PC-9 (cell line): Measurements from ENCODE around the gene IL23R. TPM values are rescaled to one million over a fixed set of nuclear protein-coding genes. Genes with fewer than 3 reads are reported as not detected.

Experiments used
- BruUV-seq: library from RNA; stranded (reverse); fragments of 400-500 nt; replicated peaks from 2 replicates; lab custom pipeline; 2021; lab: Mats Ljungman, UMichigan
- CTCF ChIA-PET: fragments of 300-600 bp; sonication (Branson Sonifier 250); formaldehyde crosslinking; loops from one replicate; lab custom pipeline; 2022; ENCODE audit warnings: antibody characterized with exemption; lab: Charles Lee
- POLR2A ChIA-PET: fragments of 300-600 bp; sonication (Branson Sonifier 250); formaldehyde crosslinking; loops from one replicate; lab custom pipeline; 2022; ENCODE audit warnings: antibody characterized with exemption; ENCODE audit not compliant: unreplicated experiment; lab: Charles Lee
- DNase-seq, 2 experiments: peaks; one replicate each; pipeline versions ENCODE4 v3.0.0 to v3.0.0-alpha.2; 2015 to 2022; ENCODE audit warnings: mixed read lengths in 1 of 2
- H2AFZ ChIP-seq: fragments of 200-600 bp; sonication (generic); 2 replicates; pipeline ENCODE4 v1.8.1; 2017; ENCODE audit warnings: antibody characterized with exemption
- H3F3A ChIP-seq: fragments of 200-600 bp; sonication (generic); 2 replicates; pipeline ENCODE4 v1.8.1; 2017; ENCODE audit warnings: antibody characterized with exemption, mild to moderate bottlenecking, low read depth; ENCODE audit not compliant: insufficient read depth
- H3K27ac ChIP-seq: fragments of 200-600 bp; sonication (generic); 2 replicates; pipeline ENCODE4 v1.6.1; 2016; ENCODE audit warnings: mixed run types
- H3K27me3 ChIP-seq: fragments of 200-600 bp; sonication (generic); 2 replicates; pipeline ENCODE4 v1.6.1; 2016; ENCODE audit warnings: low read depth, mixed run types; ENCODE audit not compliant: insufficient read depth
- H3K36me3 ChIP-seq: fragments of 200-600 bp; sonication (generic); 2 replicates; pipeline ENCODE4 v1.6.1; 2016; ENCODE audit warnings: low read depth, mixed run types
- H3K4me1 ChIP-seq: fragments of 200-600 bp; sonication (generic); replicated peaks from 2 replicates; pipeline ENCODE4 v1.6.1; 2016; ENCODE audit warnings: mixed run types; ENCODE audit not compliant: insufficient read depth
- H3K4me2 ChIP-seq: fragments of 200-600 bp; sonication (generic); 2 replicates; pipeline ENCODE4 v1.6.1; 2017; ENCODE audit warnings: mixed run types
- H3K4me3 ChIP-seq: fragments of 200-600 bp; sonication (generic); 2 replicates; pipeline ENCODE4 v1.6.1; 2016; ENCODE audit warnings: mixed run types
- H3K79me2 ChIP-seq: fragments of 200-600 bp; sonication (generic); 2 replicates; pipeline ENCODE4 v1.6.1; 2017; ENCODE audit warnings: low read depth, mixed run types
- H3K9me2 ChIP-seq: fragments of 200-600 bp; sonication (generic); 2 replicates; pipeline ENCODE4 v1.8.1; 2017; ENCODE audit warnings: mild to moderate bottlenecking; ENCODE audit not compliant: insufficient read depth
- H3K9me3 ChIP-seq: fragments of 200-600 bp; sonication (generic); 2 replicates; pipeline ENCODE4 v1.8.1; 2016; ENCODE audit warnings: low read depth; ENCODE audit not compliant: insufficient read depth
- H4K20me1 ChIP-seq: fragments of 200-600 bp; sonication (generic); 2 replicates; pipeline ENCODE4 v1.8.1; 2017; ENCODE audit not compliant: insufficient read depth
- EZH2 ChIP-seq: fragments of 200-600 bp; sonication (generic); IDR thresholded peaks from 2 replicates; pipeline ENCODE4 v1.8.0; 2017; ENCODE audit warnings: antibody characterized with exemption, low read depth
- intact Hi-C: fragments of 100-400 bp; cut with micrococcal nuclease; formaldehyde crosslinking; loops from one replicate; pipeline ENCODE4 v1.10.0; 2022; ENCODE audit not compliant: unreplicated experiment
- total RNA-seq: library from RNA; stranded (reverse); gene quantifications from 2 replicates; pipeline ENCODE4 v1.2.3, GENCODE V29; 2021
- TF ChIP-seq, protein P1 (sequence below): fragments of 200-600 bp; sonication (generic); conservative IDR thresholded peaks from 2 replicates; pipeline ENCODE4 v1.6.1; 2017; ENCODE audit warnings: mixed run types, antibody characterized with exemption, mild to moderate bottlenecking, moderate library complexity

The IL23R gene
- total RNA-seq, 1 experiment from 2014 or later = not detected

DNA sequence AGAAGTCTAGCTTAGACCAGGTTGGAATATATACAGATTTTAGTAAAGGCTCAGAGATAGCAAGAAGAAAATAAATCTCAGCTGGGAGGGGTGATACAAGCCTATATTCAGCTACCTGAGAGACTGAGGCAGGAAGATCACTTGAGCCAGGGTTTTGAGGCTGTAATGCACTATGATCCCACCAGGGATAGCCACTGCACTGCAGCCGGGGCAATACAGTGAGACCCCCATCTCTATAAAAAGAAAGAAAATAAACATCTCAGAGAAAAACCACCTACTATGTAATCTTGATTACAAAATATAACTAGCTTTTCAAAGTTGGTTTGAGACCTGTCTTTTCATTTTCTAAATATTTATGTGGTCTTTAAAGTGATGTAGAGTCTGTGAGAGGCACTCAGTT lies 47.7 kb downstream of the IL23R start:
- Histone ChIP-seq H3K4me3 (no peak overlapping the region), H4K20me1 (no peaks in the 10 kb centered on the region), H3K9me3 (no peaks in the 10 kb centered on the region), H3K4me2 (no peak overlapping the region), H3F3A (no peaks in the 10 kb centered on the region), H3K36me3 (no peaks in the 10 kb centered on the region), H3K4me1 (no peaks in the 10 kb centered on the region), H3K27me3 (no peaks in the 10 kb centered on the region), H2AFZ (no peak overlapping the region), H3K9me2 (no peaks in the 10 kb centered on the region), H3K27ac (no peak overlapping the region), H3K79me2 (no peaks in the 10 kb centered on the region)
- no TSS peak for BruUV-seq
- DNase-seq = no peak
- ChIA-PET POLR2A (no interaction called here), CTCF (interaction anchor here (0.7 to 2.2 kb wide), 5 partner anchors 101 to 580 kb away, joined by 3 to 16 read pairs (median 5); no protein-coding TSS in a partner anchor)
- intact Hi-C loops = loop anchor here (1.0 to 10.0 kb wide), 3 partner anchors 159 to 447 kb away; partner anchors contain the start of gene SLC35D1
- TF ChIP-seq EZH2 = no peak
- TF ChIP-seq, protein P1, sequence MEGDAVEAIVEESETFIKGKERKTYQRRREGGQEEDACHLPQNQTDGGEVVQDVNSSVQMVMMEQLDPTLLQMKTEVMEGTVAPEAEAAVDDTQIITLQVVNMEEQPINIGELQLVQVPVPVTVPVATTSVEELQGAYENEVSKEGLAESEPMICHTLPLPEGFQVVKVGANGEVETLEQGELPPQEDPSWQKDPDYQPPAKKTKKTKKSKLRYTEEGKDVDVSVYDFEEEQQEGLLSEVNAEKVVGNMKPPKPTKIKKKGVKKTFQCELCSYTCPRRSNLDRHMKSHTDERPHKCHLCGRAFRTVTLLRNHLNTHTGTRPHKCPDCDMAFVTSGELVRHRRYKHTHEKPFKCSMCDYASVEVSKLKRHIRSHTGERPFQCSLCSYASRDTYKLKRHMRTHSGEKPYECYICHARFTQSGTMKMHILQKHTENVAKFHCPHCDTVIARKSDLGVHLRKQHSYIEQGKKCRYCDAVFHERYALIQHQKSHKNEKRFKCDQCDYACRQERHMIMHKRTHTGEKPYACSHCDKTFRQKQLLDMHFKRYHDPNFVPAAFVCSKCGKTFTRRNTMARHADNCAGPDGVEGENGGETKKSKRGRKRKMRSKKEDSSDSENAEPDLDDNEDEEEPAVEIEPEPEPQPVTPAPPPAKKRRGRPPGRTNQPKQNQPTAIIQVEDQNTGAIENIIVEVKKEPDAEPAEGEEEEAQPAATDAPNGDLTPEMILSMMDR = no peak

DNA sequence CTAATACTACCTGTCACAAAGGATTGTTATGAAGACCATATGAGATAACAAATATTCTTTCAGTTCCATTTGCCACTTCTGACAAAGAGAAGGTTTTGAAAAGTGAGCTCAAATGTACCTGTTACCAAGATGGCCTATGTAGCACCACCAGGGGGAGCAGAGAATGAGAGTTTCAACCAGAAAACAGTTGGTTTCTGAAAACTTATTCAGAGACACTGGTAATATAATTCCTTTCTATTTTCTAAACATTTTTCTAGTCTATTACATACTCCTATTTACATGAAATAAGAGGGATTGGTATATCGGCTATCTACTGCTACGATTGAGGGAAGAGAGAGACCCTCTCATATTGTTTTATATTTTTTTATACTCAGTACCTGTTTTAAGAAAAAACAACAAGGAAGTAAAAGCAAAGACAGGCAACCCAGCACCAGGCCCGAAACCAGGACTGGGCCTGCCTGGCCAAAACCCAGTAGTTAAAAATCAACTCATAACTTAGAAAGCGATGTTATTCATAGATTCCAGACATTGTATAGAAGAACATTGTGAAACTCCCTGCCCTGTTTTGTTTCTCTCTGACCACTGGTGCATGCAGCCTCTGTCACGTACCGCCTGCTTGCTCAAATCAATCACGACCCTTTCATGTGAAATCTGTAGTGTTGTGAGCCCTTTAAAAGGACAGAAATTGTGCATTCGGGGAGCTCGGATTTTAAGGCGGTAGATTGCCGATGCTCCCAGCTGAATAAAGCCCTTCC lies 48.3 kb downstream of the IL23R start:
- no peak overlapping the region for H3K4me3 ChIP-seq
- no peaks in the 10 kb centered on the region for H3K79me2 ChIP-seq
- no peaks in the 10 kb centered on the region for H3K9me2 ChIP-seq
- POLR2A ChIA-PET = interaction anchor here (0.6 kb wide), 2 partner anchors 287 to 585 kb away, joined by 3 to 7 read pairs; no protein-coding TSS in a partner anchor
- no peak overlapping the region for H2AFZ ChIP-seq
- no TSS peak for BruUV-seq
- H3K36me3 ChIP-seq = no peaks in the 10 kb centered on the region
- H4K20me1 ChIP-seq = no peaks in the 10 kb centered on the region
- TF ChIP-seq, protein P1 = peak; percentile 78
- no peak for TF ChIP-seq EZH2
- no peaks in the 10 kb centered on the region for H3F3A ChIP-seq
- CTCF ChIA-PET = interaction anchor here (0.7 to 2.2 kb wide), 4 partner anchors 100 to 580 kb away, joined by 3 to 16 read pairs (median 6); no protein-coding TSS in a partner anchor
- no peaks in the 10 kb centered on the region for H3K27me3 ChIP-seq
- no peak overlapping the region for H3K4me2 ChIP-seq
- peak in 1 of 2 experiments; percentile 24 for DNase-seq
- no peak overlapping the region for H3K27ac ChIP-seq
- intact Hi-C loops = loop anchor here (5.0 to 10.0 kb wide), 2 partner anchors 160 to 447 kb away; partner anchors contain the start of gene SLC35D1
- no peaks in the 10 kb centered on the region for H3K4me1 ChIP-seq
- no peaks in the 10 kb centered on the region for H3K9me3 ChIP-seq

DNA sequence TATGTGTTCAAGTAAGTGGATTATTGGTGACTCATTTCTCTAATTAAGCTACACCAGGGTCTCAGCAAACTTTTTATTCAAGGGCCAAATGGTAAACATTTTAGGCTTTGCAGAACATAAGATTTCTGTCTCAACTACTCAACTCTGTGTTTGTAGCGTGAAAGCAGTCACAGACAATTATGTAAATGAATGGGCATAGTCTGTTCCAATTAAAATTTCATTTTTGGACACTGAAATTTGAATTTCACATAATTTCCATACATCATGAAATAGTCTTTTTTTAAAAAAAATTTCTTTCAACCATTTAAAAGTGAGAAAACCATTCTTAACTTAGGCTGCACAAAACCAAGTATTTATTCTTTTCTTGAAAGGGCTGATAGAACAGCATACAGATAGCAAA lies 50.1 kb downstream of the IL23R start:
- H3K9me3 ChIP-seq = no peaks in the 10 kb centered on the region
- H3K9me2 ChIP-seq = no peaks in the 10 kb centered on the region
- no TSS peak for BruUV-seq
- H3F3A ChIP-seq = no peaks in the 10 kb centered on the region
- H3K36me3 ChIP-seq = no peaks in the 10 kb centered on the region
- no peaks in the 10 kb centered on the region for H3K79me2 ChIP-seq
- TF ChIP-seq, protein P1 = no peak
- TF ChIP-seq EZH2 = no peak
- no peak overlapping the region for H3K4me2 ChIP-seq
- H4K20me1 ChIP-seq = no peaks in the 10 kb centered on the region
- ChIA-PET CTCF (no interaction called here), POLR2A (no interaction called here)
- H2AFZ ChIP-seq = no peak overlapping the region
- no peaks in the 10 kb centered on the region for H3K27me3 ChIP-seq
- DNase-seq = no peak
- no peaks in the 10 kb centered on the region for H3K4me1 ChIP-seq
- H3K27ac ChIP-seq = no peak overlapping the region
- H3K4me3 ChIP-seq = no peak overlapping the region
- intact Hi-C loops = loop anchor here (10.0 kb wide), 1 partner anchor 162 kb away; the partner anchor contains the start of gene SLC35D1
